ENCODE data around the gene RGS19. TPM values are rescaled to one million over a fixed set of nuclear protein-coding genes. Genes with fewer than 3 reads are reported as not detected.
A peak's percentile ranks its signal among the peaks of the same experiment; 100 is the strongest.

The RGS19 gene
- total RNA-seq, 1 donor from 2014 or later: 10.8 TPM

DNA sequence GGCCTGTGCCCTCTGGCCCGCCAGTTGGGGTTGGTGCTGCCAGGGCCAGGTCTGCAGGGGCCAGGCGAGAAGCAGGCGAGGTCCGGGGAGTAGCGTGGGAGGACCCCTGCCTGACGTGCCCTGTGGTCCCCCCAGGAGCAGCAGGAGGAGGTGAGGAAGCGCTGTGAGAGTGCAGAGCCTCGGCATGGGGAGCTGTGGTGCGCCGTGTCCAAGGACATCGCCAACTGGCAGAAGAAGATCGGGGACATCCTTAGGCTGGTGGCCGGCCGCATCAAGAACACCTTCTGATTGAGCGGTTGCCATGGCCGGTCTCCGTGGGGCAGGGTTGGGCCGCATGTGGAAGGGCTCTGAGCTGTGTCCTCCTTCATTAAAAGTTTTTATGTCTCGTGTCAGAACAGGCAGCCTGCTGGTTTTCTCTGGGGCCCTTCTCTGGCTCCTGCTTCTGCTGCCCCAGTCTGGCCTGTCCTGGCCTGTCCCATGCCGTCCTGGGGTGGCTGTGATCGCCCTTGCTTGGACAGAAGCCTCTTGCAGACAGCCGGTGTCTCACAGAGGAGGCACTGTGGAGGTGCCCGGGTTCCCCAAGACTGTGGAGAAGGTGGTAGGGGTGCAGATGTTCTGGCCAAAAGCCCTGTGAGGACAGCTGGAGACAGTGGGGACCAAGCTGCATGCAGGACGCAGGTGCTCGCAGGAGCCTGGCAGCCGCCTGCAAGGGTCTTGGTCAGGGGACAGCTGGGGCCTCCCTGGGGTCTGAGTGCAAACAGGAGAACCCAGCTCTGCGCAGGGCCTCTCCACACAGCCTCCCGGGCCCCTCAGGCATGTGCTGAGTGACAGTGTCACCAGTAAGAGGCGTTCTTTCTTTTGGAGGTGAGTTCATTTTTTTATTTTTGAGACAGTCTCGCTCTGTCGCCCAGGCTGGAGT lies 46.4 kb downstream of the RGS19 start:
- intact Hi-C loops (cut with DNase I): no loop called here
- no peak for DNase-seq (ENCODE audit: low spot score)
- no peak for ATAC-seq

DNA sequence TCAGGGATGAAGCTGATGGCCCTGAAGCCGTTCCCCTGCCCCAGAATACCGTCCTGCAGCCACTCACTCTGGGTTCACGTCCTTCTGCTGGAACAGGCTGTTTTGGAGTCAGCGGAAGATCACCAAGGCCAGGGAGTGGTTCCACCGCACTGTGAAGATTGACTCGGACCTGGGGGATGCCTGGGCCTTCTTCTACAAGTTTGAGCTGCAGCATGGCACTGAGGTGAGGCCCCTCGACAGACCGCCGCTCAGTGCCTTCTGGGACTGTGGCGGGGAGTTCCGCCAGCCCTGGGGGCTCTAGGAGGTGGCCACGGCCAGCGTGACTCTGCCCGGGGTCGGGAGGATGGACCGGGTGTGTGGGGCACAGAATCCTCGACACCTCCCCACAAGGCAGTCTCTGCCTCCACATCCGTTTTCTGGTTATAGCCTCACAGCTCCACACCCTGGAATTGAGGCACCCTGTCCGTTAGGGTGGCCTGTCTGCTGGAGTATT lies 47.5 kb downstream of the RGS19 start:
- ATAC-seq (no peak), DNase-seq (ENCODE audit: low spot score) (no peak)
- intact Hi-C loops (cut with DNase I): no loop called here

DNA sequence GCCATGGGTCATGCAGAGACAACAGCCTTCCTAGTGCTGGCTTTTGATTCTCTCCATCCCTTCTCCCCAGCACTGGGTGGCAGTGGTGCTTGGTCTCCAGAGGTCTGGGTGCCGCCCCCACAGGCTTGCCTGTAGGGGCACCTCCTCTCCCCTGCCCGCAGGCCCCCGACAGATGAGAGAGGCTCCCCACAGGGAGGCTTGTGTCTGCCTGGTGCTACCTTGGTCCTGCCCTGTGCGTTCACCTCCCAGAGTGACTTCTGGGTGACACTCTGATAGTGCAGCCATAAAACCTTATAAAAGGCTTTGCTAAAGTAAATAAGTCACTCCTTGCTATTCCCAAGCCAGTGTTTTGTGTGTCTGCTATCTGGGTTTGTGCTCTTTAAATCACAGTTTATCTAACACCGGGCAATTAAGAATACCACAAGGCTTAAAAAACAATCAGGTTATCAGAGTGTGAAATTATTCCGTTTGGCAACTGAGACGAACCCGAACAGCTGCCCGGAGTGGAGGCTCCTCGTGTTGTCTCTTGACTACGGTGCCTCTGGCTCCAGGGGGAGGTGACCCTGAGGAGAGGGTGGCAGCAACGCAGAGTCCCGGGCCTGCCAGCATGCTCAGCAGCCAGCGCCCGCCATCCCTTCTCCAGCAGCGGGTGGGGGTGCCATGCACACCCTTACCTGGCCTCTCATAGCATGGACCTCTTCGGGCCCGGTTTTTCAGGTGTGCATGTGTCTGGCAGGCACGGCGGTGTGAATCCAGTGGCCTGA lies 48.8 kb downstream of the RGS19 start:
- intact Hi-C loops (cut with DNase I): no loop called here
- DNase-seq (ENCODE audit: low spot score): no peak
- ATAC-seq: no peak

DNA sequence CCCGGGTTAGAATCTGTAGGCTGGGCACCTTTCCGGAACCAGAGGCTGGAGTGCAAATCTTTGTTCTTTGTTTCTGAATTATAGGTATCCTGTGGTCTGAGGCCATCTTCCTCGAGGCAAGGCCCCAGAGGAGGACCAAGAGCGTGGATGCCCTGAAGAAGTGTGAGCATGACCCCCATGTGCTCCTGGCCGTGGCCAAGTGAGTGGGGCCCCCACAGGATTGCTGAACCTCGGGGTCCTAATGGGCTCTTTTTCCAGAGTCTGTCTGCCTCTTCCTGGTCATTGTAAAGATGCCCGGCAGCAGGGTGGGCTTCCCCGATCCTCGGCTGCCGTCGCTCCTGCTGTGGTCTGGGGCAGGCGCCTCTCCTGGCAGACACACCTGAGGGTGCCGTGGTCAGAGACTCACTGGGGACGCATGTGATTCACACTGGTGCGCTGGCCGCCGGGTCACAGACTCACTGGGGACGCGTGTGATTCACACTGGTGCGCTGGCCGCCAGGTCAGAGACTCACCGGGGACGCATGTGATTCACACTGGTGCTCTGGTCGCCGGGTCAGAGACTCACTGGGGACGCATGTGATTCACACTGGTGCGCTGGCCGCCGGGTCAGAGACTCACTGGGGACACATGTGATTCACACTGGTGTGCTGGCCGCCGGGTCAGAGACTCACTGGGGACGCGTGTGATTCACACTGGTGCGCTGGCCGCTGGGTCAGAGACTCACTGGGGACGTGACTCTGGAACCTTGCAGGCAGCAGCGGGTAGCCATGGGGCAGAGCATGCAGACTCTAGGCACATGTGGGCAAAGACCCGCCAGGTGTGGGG lies 49.8 kb downstream of the RGS19 start:
- no peak for DNase-seq (ENCODE audit: low spot score)
- ATAC-seq: no peak
- intact Hi-C loops (cut with DNase I): no loop called here

DNA sequence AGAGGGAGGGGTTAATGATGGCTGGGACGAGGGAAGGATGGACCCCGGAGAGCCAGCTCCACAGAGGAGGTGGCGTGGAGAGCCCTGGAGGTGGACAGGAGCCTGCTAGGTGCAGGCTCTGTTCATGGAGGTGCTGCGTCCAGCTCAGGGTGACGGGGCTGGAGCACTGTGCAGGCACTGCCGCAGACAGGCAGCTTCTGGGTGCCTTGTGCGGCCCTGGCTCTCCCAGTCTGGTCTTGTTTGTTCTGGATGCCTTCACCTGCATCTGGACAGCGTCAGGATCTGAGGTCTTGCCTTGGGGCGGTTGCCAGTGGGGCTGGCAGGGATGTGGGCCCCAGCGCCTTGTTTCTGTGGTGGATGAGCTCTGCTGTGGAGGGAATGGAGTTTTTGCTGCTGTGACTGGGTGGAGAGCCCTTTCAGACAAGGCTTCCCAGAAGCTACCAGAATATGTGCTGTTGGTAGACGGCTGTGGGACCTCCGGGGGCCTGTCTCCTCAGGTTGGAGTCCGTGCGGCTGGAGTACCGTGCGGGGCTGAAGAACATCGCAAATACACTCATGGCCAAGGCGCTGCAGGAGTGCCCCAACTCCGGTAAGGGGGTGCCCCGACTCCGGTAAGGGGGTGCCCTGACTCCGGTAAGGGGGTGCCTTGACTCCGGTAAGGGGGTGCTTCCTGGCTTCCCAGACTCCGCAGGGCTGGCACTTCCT lies 51.2 kb downstream of the RGS19 start:
- ATAC-seq (no peak), DNase-seq (ENCODE audit: low spot score) (no peak)
- intact Hi-C loops (cut with DNase I): no loop called here

DNA sequence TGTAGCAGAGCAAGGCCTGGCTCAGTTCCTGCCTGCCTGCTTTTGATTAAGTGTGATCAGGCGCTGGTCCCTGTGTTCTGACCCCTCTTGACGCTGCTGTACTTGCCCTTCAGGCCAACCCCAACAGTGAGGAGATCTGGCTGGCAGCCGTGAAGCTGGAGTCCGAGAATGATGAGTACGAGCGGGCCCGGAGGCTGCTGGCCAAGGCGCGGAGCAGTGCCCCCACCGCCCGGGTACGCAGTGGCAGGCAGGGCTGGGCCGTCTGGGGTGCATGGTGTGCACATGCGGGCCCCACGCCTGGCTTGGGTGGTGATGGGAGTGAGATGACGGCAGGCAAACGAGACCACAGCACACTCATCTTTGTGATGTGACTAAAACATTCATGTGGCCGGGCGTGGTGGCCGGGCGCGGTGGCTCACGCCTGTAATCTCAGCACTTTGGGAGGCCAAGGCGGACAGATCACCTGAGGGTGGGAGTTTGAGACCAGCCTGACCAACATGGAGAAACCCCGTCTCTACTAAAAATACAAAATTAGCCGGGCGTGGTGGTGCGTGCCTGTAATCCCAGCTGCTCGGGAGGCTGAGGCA lies 53.4 kb downstream of the RGS19 start:
- intact Hi-C loops (cut with DNase I): no loop called here
- peak; percentile 29 for ATAC-seq
- DNase-seq (ENCODE audit: low spot score): no peak

DNA sequence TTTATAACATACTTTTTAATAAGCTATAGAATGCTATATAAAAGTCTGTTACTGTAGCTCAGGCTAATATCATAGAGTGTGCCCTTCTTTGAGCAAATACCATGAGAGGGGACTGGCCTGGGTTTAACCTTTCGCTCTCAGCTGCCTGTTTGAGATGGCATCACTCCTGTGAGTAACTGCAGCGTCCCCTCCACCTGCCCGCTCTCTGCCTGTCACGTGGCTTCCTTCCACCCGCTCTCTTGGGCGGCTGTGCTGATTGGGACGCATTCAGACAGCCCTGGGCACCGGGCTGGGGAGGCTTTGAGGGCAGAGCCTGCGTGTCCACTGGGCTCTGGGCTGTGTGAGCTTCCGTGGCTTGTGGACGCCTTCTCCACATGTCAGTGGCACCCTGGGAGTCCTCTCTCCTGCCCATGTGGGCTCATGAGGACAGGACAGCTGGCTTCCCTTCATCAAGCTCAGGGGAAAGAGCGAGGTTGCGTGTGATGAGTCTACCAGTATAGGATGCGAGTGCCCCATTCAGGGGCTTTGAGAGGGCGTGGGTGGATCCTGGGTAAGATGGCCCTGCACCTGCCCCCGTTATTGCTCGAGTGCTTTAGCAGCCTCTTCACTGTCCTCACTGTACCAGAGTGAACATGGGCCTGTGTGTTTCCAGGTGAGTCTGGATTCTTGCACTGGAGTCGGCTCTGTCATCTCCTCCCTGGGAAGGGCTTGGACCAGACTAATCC lies 54.1 kb downstream of the RGS19 start:
- intact Hi-C loops (cut with DNase I): no loop called here
- ATAC-seq: no peak

DNA sequence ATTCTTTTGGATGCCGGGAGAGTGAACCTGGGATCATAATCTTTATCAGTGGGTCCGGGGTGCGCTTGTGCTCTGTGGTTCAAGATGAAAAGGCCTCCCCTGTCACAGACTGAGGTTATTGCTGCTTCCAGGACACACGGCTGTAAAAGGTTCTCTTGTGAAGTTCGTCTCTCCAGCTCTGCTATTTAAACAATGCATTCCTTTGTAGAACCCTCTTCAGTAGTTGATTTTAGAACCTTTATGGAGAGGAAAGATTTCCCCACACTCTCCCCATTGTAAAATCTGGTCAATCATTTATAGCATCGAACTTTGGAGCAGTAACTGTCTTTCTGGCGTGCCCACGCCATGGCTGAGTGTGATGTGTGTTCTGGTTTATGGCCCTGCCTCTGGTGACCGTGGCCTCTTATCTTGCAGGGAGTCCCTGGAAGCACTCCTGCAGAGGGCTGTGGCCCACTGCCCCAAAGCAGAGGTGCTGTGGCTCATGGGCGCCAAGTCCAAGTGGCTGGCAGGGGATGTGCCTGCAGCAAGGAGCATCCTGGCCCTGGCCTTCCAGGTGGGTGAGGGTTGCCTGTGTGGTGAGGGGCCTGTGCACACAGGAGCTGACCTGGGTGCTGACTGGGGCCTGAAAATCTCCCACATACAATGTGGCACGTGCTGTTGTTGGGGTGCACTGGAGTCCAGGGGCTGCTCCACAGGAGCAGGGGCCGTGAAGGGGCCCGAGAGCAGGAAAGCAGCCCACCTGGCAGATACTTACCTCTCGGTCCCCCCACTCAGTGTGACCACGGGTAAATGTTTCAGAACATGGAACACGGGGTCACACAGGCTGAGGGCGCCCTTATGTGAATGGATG lies 55.0 kb downstream of the RGS19 start:
- intact Hi-C loops (cut with DNase I): no loop called here
- DNase-seq (ENCODE audit: low spot score) (no peak), ATAC-seq (no peak)

More for the DNA sequence above, 54.1 kb downstream of the RGS19 start:
- no peak for DNase-seq (ENCODE audit: low spot score)

DNA sequence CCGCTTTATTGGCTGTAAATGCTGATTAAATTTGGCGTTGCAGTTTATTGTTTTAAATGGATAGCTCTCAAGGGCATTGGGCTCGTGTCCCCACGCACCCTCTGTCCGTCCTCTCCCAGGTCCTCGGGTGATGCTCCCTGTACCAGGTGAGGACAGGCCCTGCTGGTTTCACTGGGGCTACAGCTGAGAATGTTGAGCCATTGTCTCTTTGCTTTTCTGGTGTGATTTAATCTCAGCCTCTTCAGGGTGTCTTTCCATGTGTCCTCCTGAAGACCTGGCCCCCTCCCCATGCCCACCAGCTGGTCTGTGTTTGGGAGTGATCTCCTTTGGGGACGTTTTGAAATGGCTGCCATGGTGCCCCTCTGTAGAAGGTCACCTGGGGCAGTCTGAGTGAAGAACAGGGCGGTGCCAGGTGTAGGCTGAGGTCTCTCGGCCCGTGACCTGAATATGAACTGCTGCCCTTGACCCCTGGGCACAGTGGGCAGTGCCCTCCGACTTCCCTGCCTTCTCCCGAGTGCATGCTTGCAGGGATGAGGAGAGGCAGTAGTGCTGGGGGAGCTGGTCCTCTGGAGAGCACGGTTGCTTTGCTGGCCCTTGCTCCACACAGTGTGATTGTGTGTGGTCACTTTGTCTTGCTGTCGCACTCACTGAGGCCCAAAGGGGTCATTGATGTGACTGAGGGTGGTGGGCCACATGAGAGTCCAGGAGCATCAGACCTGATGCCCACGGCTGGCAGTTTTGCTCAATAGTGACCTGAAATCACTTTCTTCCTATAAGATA lies 55.8 kb downstream of the RGS19 start:
- ATAC-seq: no peak
- no peak for DNase-seq (ENCODE audit: low spot score)
- intact Hi-C loops (cut with DNase I): no loop called here

Small RNAs within 50 kb of the gene (microRNA-seq; reads per million reads assigned to microRNA genes)
- not detected for gene MIR6813

Other genes starting within 250 kb of the RGS19 start
- 30.2 TPM for gene ZBTB46, start 248.3 kb downstream of the RGS19 start, total RNA-seq
- not detected for gene ABHD16B, start 218.0 kb downstream of the RGS19 start, total RNA-seq
- gene TPD52L2, start 214.2 kb downstream of the RGS19 start, total RNA-seq: 69.1 TPM
- 30.1 TPM for gene DNAJC5, start 184.4 kb downstream of the RGS19 start, total RNA-seq
- 50.8 TPM for gene UCKL1, start 123.1 kb downstream of the RGS19 start, total RNA-seq
- gene ZNF512B, start 109.6 kb downstream of the RGS19 start, total RNA-seq: 13.6 TPM
- gene SAMD10, start 99.9 kb downstream of the RGS19 start, total RNA-seq: 2.9 TPM
- gene PRPF6, start 98.4 kb downstream of the RGS19 start, total RNA-seq: 60.4 TPM
- 2.1 TPM for gene C20orf204, start 43.3 kb downstream of the RGS19 start, total RNA-seq
- 134 TPM for gene SOX18, start 29.9 kb downstream of the RGS19 start, total RNA-seq
- 81.2 TPM for gene TCEA2, start 16.3 kb downstream of the RGS19 start, total RNA-seq
- 1.0 TPM for gene OPRL1, start 564 bp upstream of the RGS19 start, total RNA-seq
- gene LKAAEAR1, start 4.9 kb upstream of the RGS19 start, total RNA-seq: not detected
- gene NPBWR2, start 28.0 kb upstream of the RGS19 start, total RNA-seq: not detected
- gene MYT1, start 84.9 kb upstream of the RGS19 start, total RNA-seq: not detected
- gene PCMTD2, start 176.2 kb upstream of the RGS19 start, total RNA-seq: 85.6 TPM

Measured in sciatic nerve (tissue), 2 donors.